Tibial nerve (tissue), 4 donors: ENCODE data around the gene AMD1.

Experiments
- EP300 ChIP-seq, 2 donors: sonication (generic); formaldehyde crosslinking; IDR thresholded peaks; one replicate each; pipeline ENCODE4 v1.6.1; 2017; ENCODE audit warnings: antibody characterized with exemption in 2 of 2, mild to moderate bottlenecking in 1 of 2
- POLR2A ChIP-seq, 2 donors: fragments of 450-650 bp; IDR thresholded peaks; one replicate each; pipeline ENCODE4 v1.6.1; 2017; ENCODE audit warnings: antibody characterized with exemption in 2 of 2, mild to moderate bottlenecking in 2 of 2, moderate library complexity in 2 of 2
- TF ChIP-seq, protein P1 (sequence below), 5 experiments: fragments of 200-600 bp in 3 of 5; fragments of 450-650 bp in 2 of 5; sonication (generic) in 3 of 5; IDR thresholded peaks; one replicate each; pipeline ENCODE4 v1.5.1; 2016 to 2019; ENCODE audit warnings: antibody characterized with exemption in 5 of 5, mild to moderate bottlenecking in 3 of 5, moderate library complexity in 2 of 5

DNA sequence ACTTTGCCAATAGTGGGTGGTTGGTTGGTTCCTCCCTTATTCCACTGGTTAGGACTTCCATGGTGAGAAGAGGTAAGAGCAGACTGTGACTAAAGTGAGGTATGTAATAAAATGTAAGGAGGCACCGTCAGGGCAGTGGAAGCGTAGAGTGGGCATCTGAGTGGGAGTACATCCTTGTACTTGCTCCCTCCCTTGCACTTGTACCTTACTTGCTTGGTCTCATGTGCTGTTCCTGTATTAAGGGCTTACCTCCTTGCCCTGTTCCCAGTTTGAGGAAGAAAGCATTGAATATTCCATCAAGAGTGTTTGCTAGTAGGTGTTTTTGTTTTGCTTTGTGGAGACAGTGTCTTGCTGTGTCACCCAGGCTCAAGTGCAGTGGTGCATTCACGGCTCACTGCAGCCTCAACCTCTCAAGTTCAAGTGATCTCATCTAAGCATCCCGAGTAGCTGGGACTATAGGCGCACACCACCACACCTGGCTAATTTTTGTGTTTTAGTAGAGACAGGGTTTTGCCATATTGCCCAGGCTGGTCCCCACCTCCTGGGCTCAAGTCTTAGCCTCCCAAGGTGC, 25.5 kb downstream of the AMD1 start:
- TF ChIP-seq EP300 (IDR thresholded peaks at IDR 0.05): no peak
- TF ChIP-seq, protein P1, sequence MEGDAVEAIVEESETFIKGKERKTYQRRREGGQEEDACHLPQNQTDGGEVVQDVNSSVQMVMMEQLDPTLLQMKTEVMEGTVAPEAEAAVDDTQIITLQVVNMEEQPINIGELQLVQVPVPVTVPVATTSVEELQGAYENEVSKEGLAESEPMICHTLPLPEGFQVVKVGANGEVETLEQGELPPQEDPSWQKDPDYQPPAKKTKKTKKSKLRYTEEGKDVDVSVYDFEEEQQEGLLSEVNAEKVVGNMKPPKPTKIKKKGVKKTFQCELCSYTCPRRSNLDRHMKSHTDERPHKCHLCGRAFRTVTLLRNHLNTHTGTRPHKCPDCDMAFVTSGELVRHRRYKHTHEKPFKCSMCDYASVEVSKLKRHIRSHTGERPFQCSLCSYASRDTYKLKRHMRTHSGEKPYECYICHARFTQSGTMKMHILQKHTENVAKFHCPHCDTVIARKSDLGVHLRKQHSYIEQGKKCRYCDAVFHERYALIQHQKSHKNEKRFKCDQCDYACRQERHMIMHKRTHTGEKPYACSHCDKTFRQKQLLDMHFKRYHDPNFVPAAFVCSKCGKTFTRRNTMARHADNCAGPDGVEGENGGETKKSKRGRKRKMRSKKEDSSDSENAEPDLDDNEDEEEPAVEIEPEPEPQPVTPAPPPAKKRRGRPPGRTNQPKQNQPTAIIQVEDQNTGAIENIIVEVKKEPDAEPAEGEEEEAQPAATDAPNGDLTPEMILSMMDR (IDR thresholded peaks at IDR 0.05): no peak
- TF ChIP-seq POLR2A (IDR thresholded peaks at IDR 0.05): no peak
